Ovary (tissue), 3 donors: ENCODE data around the gene SEC23IP.

Source experiments
- EP300 ChIP-seq: sonication (generic); formaldehyde crosslinking; IDR thresholded peaks from one replicate; pipeline ENCODE4 v1.6.1; 2017; ENCODE audit warnings: antibody characterized with exemption
- TF ChIP-seq, protein P1 (sequence below), 3 donors: fragments of 450-650 bp in 2 of 3; fragments of 200-600 bp in 1 of 3; IDR thresholded peaks; one replicate each; pipeline versions ENCODE4 v1.5.1 to v1.8.0; 2016 to 2022; ENCODE audit warnings: antibody characterized with exemption in 3 of 3, mild to moderate bottlenecking in 1 of 3
- donor health status: DM: no; HTN: no; CAD: no.

DNA sequence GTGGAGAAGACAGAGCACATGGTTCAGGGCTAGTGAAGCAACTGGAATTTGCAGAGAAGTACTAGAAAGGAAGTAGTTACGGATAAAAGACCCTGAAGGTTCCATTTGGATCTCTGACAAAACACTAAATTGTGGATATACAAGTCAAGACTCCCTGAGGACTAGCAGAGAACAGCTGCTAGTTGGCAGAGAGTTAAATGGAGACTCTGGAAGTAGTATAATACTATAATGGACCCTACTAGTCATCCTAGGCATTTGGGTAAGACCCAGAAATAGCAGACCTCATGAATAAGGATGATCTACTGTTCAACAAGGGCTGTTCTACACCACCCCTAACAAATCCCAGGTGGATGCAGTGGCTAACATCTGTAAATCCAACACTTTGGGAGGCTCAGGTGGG, 39.0 kb upstream of the SEC23IP start:
- TF ChIP-seq, protein P1, sequence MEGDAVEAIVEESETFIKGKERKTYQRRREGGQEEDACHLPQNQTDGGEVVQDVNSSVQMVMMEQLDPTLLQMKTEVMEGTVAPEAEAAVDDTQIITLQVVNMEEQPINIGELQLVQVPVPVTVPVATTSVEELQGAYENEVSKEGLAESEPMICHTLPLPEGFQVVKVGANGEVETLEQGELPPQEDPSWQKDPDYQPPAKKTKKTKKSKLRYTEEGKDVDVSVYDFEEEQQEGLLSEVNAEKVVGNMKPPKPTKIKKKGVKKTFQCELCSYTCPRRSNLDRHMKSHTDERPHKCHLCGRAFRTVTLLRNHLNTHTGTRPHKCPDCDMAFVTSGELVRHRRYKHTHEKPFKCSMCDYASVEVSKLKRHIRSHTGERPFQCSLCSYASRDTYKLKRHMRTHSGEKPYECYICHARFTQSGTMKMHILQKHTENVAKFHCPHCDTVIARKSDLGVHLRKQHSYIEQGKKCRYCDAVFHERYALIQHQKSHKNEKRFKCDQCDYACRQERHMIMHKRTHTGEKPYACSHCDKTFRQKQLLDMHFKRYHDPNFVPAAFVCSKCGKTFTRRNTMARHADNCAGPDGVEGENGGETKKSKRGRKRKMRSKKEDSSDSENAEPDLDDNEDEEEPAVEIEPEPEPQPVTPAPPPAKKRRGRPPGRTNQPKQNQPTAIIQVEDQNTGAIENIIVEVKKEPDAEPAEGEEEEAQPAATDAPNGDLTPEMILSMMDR (IDR thresholded peaks at IDR 0.05): no peak
- TF ChIP-seq EP300: no peak
